GM21619 (cell line): ENCODE data around the gene PIEZO2.

Experiments
- ATAC-seq: cut with Tn5 transposase; IDR thresholded peaks from one replicate; pipeline ENCODE4 v1.9.1; 2021; ENCODE audit not compliant: unreplicated experiment

Gene PIEZO2

DNA sequence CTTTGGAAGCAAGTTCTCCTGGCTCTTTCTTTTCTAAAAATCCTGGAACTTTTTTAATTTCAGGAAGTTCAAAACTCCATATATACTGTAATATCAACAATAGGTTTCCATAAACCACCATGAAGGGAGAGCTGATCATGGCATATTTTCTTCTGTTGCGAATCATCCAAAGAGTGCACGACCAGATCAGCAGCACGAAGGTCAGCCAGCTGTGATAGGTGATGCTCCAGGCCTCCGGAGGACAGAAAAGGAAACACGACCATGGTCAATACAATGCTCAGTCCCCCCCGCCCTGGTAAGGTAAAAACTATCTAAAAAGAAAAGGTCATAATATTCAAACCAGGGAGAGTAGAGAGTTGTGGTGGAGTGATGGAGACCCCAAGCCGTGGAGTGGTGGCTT, 354.6 kb downstream of the PIEZO2 start:
- no peak for ATAC-seq

DNA sequence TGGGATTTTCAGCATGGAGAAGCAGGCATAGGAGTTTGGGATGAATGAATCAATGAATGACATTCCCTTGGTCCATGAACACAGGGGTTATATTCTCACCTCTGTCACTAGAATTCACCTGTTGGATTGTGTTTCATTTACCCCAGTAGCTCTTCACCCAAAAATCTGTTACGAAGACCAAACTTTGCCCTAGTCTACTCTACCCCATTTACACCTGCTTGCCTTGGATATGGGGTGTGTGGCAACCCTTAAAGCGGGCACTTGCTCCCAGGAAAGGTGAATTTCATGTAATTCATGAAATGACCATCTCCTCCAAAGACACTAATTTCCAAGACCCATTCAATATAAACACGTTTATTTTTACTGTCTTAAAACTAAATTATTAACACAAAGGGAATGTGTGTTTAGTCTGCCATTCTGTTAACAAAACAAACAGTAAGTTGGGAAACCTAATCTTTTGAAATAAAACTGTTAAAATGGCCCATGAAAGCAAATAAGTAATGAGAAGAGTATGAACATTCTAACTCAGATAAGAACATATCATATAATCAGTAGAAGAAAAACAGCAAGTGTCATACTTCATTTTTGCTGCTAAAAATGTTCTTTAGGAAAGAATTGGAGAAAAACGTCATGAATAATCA, 355.5 kb downstream of the PIEZO2 start:
- no peak for ATAC-seq

DNA sequence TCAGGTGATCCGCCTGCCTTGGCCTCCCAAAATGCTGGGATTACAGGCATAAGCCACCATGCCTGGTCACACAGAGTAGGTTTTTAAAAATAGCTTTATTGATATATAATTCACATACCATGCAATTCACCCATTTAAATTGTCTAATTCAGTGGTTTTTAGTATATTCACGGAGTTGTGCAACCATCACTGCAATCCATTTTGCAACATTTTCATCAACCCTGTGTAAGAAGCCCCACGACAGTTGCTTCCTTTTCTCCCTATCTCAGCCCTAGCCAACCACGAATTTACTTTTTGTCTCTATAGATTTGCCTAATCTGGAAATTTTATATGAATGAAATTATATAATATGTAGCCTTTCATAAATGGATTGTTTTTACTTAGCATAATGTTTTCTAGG, 357.2 kb downstream of the PIEZO2 start:
- ATAC-seq, result no peak

DNA sequence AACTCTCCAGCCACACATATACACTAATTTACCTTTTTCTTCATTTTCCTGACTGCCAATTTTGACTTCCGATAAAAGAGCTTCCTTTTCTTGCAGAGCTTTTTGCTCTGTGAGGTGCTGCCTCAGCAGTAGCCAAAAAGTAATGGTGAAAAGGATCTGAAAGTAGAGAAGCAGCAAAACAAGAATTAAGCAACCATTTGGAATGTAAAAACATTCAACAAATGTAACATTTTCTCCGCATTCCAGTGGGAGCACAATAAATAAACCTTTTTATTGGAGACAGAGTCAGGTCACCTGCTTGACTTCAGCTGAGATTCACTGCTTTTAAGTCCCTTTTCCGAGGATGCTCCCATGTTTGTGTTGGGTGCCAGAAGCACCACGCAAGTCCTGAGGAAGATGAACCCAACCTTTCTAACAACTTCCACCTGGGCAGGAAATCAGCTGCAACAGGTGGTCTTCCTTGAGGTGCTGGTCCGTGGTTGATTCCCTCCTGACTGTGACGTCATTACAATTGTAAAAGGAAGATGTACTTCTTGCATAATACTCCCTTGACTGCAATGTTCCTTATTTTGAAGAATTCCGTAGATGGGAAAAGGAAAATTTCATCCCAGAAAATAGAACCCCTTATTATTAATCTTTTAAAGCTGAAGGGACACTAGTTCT, 358.1 kb downstream of the PIEZO2 start:
- ATAC-seq, result no peak

DNA sequence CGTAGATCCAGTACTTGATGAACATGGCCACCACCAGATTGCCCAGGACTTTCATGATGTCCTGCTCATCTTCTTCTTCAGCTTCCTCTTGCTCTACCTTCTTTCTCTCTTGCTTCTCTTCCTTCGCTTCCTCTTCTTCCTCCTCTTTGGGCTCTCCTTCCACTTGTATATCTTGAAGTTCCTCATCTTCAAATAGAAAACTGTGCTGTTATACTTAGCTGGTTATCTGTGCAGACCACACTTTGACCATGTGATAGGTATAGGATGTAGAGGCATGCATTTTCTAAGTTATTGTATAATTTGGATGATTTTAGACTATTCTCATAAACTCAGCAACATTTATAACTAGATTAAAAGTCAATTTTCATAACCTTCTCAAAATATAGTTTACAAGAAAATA, 360.2 kb downstream of the PIEZO2 start:
- ATAC-seq, result no peak

DNA sequence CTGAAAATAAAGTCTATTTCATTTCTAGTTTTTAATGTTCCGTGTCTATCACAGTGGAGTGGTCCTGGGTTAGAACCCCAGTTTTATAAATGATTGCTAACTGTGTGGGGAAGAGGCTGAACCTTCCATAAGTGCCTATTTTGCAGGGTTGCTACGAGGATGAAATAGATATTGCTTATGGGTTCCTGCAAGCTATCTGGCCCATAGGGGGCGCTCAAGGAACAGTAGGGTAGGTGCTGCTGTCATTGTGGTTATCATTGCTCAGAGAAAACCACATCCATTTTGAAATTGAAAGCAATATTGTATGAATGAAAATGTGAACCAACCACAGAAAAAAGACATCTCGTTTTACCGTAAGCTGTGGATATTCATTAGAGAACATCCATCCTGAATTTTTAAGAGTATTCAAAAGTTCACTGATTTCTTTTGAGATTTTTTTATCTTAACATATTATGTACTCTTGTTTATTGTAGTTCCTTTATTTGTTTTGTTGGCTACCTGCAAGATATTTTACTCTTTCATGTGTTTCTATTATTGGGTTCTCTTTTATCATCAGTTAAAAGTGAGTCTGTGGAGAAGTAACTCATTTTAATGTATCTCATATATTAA, 362.0 kb downstream of the PIEZO2 start:
- ATAC-seq, result peak; percentile 96

DNA sequence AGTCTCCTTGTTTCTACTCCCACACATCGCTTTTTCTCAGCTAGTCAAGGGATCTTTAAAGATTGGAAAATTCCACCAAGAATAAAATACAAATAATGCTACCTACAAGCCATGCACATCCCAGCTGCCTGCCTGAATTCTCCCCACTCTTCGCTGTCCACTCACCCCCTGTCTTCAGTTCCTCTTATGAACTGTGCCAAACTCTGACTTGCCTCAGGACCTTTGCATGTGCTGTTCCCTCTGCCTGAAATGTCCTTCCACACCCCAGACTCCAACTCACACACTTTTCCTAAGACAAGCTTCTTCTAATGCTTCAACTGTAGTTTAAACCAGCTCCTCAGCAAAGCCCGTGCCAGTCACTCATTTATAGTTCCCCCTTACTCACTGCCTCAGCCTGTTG, 363.6 kb downstream of the PIEZO2 start:
- no peak for ATAC-seq

DNA sequence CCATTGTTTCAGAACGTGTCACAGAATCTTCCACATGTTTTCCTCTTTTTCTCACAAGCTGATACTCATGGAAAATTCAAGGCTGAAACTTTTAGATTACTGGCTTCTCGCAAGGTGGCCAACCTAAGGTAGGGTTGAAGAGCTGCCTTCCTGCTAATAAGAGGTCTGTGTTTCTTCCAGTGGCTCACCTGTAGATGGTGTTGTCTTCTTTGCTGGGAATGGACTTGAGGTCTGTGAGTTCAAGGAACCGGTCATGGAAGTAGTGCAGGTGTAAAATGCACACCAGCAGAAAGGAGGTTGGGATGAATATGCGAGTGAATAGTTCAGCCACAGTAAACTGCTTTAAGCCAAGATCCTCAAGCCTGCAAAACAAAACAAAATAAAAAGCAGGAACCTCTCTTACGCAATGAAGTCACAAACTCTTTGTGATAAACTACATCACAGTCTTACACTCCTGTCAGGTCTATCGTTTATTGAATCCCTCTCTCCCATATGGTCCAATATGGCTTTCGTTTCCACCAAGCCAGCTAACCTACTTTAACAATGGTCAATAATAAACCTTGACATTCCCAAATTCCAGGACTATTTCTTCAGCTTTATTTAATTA, 364.7 kb downstream of the PIEZO2 start:
- no peak for ATAC-seq

DNA sequence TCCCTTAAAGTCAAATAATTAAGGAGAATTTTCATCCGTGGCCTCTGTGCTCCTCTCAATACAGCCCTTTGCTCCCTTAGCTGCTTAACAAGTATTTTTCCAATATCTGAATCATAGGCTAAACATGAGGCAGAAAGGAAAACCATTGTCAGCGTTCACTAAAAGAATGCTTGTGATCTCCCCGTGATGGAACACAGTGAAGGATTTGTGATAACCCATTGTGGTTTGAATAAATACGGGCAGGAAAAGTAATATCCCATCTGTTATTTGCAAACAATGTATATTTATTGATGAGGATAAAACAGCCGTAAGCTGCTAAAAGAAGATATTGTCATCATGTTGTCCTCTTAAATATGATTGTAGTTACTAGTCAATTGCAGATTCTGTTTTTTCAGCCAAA, 365.4 kb downstream of the PIEZO2 start:
- ATAC-seq, result no peak

DNA sequence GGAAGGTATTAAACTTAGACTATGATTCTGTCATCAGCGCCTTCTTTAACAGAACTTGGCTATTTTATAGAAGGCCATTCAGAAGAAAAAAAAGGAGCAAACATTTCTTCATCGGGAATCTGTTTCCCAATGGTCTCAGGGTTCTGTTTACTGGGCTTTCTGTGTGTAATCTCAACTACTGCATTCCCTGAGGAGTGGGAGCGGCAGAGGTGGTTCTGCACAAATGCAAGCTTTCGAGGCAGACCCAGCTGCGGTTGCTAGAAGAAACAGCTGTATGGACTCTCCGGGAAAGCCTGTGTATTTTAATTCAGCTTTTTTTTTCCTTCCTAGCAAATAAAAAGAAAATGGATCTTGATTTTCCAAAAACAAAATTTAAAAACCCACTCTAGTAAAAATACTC, 372.9 kb downstream of the PIEZO2 start:
- no peak for ATAC-seq

DNA sequence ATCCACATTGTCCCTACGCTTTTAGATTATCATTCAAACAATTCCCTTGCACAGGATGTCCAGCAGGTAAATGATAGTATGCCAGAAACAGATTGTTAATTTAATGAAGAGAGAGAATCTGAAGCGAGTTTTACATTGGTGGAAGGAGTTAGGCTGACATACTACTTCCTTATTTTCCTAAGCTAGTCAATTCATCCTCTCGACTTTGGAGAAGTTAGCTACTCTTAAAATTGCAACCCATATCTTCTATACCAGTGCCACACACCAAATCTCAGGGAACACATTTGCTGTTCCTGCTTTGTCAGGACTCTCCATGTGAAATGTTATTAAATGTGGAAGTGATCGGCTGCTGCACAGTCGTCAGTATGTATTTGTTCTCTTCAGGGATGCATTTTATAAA, 374.3 kb downstream of the PIEZO2 start:
- no peak for ATAC-seq

DNA sequence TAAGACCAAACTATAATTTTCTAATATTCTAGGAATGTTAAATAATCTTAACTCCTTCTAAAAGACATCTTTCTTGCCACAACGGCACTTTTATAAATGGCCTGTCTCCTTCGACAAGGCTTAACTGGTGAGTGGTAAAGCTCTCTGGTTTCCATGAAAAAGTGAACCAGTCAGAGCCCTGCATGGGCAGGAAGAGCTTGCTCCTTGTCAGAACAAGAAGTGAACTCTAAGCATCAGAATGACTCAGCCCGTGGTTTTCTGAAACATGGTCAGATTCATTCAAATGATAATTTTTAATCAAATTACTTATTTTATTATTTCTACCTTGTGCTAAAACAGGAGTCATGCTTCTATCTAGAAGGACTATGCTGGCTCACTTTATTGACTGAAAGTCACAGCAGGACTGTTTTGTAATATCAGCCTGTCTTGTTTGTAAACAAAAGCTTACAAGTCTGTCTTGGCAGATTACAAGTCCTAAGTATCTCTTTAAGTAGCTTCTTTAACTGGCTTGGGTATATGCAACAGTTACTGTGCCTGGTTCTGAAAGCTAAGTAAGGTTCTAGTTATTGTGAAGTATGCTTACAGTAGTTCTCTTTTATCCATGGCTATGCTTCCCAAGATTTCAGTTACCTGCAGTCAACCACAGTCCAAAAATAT, 378.2 kb downstream of the PIEZO2 start:
- ATAC-seq, result no peak

DNA sequence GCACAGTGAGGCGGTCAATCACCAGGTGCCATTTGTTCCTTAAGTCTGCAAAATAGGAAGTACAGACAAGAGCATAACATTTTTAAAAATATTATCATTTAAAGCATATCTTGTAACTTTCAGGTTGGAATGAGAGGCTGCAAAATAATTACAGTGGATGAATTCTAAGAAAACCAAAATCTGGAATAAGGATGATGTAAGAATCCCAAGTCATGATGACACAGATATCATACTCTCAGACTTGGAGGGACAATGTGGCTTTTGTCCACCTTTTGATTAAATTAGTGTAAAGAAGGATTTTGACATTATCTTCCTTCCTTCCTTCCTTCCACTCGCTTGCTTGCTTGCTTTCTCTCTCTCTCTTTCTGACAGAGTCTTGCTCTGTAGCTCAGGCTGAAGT, 379.1 kb downstream of the PIEZO2 start:
- no peak for ATAC-seq

DNA sequence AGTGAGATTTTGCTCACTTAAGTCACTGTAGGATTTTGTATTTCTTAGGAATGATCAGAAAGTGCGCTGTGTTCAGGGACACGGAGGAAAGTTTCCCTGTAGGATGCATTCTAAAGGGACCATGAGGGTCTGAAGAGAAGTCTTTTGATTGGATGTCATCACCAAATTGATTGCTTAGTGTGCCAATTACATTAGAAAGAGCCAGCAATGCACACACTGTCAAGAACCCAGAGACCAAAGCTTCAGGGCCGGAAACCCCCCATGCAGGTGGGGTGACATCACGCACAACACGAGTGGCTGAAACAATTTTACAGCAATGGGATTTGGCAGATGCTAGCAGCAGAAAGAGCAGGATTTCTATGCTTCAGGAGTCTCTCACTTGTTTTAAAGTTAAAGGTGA, 381.1 kb downstream of the PIEZO2 start:
- ATAC-seq, result no peak

DNA sequence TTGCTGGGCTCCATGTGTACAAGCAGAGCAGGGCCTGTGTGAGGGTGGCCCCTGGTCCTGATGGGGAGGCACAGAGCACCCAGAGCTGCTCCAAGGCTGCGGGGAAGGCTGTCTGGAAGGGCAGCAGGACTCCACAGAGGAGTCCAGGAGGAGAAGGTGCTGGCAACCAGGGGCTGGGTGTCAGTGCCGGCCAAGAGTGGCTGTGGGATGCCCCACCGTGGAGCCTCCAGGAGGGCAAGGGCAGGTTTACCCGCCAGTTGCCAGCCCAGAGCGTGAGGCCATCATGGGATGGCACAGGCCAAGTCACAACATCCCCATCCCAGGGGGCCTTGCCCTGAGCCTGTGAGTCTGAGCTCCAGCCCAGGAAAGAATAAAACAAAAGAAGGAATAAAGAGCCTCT, 381.7 kb downstream of the PIEZO2 start:
- no peak for ATAC-seq

DNA sequence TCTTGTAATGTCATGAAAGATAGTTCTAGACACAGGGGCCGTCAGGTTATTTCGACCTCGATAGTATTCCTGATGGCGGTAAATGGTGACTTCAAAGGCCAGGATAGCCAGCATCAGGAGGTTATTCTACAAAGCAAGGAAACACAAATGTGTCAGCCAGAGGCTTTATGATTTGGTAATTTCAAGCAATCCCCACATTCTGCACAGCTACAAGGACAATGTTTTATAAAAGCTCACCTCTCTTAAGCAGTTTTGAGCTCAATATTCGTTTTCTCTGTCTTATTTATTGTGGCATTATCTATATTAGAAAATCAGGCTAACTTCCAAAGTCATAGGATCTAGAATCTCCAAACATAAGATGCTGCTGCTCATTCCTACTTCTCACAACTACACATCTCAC, 388.4 kb downstream of the PIEZO2 start:
- no peak for ATAC-seq

DNA sequence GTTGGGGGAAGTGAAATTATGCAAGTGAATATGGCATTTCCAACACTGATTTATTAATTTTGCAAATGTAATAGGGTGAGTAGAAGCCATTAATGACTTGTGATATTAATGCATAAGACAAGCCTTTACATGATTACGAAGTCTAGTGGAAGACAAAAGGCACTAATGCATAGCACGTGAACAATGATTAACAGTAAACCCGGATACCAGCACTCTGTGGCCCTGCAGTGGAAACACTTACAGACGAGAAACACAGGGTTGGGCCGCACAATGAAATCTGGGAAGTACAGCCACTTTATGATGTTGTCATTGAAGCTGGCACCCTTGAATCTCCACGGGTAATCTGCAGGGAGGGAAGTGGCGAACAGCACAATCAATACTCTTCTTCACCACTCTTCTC, 390.1 kb downstream of the PIEZO2 start:
- no peak for ATAC-seq

DNA sequence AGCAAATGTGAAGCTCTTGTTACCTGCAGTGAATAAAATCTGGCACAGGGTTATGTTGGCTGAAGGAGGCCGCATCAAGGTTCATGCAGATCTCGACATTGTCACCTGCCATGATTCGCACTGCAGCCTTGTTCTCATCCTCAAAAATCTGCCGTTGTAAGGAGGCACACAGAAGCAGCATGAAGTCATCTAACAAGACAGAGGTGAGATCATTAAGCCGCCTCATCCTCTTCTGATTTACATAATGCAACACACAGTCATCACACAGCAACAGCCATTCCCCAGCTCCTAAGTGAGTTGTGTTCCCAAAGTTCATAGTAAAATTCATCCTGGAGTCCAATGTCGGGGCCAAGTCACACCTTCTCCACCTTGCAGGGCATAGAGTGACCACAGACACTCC, 391.4 kb downstream of the PIEZO2 start:
- no peak for ATAC-seq

DNA sequence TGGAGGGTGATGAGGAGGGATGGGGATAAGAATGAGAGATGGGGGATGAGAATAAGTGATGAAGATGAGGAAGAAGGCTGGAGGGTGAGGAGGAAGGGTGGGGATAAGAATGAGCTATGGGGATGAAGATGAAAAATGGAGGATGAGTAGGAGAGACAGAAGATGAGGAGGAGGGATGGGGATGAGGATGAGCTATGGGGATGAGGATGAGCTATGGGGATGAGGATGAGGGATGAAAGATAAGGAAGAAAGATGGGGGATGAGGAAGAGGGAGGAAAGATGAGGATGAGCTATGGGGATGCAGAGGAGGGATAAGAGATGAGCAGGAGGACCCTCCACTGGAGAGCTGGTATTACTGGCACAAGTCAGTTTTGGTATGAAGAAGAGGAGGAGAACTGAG, 392.0 kb downstream of the PIEZO2 start:
- ATAC-seq, result no peak

DNA sequence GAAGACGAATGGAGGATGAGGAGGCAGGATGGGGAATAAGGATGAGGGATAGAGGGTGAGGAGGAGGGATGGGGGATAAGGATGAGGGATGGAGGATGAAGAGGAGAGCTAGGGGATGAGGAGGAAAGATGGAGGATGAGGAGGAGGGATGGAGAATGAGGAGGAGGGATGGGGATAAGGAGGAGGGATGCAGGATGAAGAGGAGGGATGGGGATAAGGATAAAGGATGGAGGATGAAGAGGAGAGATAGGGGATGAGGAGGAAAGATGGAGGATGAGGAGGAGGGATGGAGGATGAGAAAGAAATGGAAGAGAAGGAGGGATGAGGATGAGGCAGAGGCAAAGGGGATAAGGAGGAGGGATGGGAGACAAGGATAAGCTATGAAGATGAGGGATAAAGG, 393.5 kb downstream of the PIEZO2 start:
- no peak for ATAC-seq

DNA sequence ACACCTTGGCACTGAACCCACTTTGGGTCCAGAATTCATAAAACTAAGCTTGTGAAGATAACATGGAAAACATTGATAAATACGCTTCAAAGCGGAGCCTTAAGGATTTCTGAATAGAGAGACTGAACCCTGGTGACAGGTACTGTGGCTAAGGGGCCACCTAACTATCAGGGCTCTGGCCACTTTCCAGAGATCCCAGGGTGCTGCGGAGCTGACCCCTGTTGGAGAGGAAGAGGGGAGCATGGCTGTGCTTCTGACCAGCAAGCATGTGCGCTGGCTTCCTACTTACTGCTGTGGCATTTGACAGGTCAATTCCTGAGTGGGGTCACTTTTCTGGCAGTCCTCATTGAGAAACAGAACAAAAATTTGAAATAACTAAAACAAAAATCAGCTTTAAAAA, 395.2 kb downstream of the PIEZO2 start:
- no peak for ATAC-seq

DNA sequence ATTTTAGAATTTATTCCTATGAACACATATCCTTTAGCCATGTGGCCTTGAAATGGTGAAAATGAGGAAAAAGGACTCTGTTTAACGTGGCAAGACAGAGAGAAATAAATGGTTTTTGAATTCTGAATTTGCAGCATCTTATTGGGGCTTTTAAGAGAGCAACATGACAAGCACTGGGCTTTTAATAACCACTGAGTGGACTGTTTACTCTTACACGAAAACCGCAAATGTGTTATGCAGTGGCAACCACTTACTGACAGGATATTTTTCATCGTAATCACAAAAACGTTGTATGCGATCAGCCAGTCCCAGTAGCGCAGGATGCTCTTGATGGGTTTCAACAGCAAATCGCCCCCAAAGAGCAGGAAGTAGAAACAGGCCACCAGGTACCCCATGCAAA, 397.0 kb downstream of the PIEZO2 start:
- no peak for ATAC-seq
